Activated CD8-positive, alpha-beta memory T cell treated with anti-CD3 and anti-CD28 coated beads, Interleukin-2, amount 50 U/mL, for 1 hour (primary cell): ENCODE data around the gene RPS6KA3.
A peak's percentile ranks its signal among the peaks of the same experiment; 100 is the strongest.
"Not testable (repeated sequence)": the region's sequence is repeated elsewhere in the genome, so short reads cannot be mapped to it uniquely, and the experiment has no call there.

Experiments
- DNase-seq: peaks from one replicate; pipeline ENCODE4 v3.0.0-alpha.2; 2020; ENCODE audit errors: extremely low read depth

The RPS6KA3 gene

GRCh38 chrX:20143561-20143960 is 123.1 kb downstream of the RPS6KA3 start:
- DNase-seq: no peak

GRCh38 chrX:20143111-20143510 is 123.6 kb downstream of the RPS6KA3 start:
- no peak for DNase-seq

GRCh38 chrX:20141281-20142220 is 125.2 kb downstream of the RPS6KA3 start, which contains the start of gene EIF1AX:
Gene EIF1AX, minus strand, starts transcription at chrX:20141838. Its CDS starts 198 bp downstream, at chrX:20141640.
- DNase-seq: peak; percentile 97

- no peak for DNase-seq
Measured at GRCh38 chrX:20140420-20140819, 126.3 kb downstream of the RPS6KA3 start.

- no peak for DNase-seq
Measured at GRCh38 chrX:20139966-20140365, 126.7 kb downstream of the RPS6KA3 start.

- no peak for DNase-seq
Measured at GRCh38 chrX:20135944-20136343, 130.8 kb downstream of the RPS6KA3 start.

GRCh38 chrX:20132666-20133065 is 134.0 kb downstream of the RPS6KA3 start:
- no peak for DNase-seq

DNA sequence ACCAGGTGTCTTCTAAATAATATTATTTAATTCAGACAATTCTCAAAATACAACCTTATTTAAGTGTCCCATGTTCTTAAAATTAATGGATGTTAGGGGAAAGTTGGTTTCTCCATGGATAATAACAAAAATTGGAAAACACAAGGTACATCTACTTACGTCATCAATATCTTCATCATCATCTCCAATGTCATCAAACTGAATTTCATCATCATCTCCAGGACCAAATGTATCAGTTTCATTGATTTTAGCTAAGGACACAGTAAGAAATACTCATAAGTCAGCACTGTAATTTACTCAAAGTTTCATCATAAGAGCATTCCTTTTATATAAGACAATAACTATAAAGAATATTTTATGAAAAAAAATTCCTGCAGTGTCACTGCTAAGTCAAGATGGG is 136.4 kb downstream of the RPS6KA3 start:
- no peak for DNase-seq

GRCh38 chrX:20129547-20129946 is 137.2 kb downstream of the RPS6KA3 start:
- DNase-seq: no peak

DNA sequence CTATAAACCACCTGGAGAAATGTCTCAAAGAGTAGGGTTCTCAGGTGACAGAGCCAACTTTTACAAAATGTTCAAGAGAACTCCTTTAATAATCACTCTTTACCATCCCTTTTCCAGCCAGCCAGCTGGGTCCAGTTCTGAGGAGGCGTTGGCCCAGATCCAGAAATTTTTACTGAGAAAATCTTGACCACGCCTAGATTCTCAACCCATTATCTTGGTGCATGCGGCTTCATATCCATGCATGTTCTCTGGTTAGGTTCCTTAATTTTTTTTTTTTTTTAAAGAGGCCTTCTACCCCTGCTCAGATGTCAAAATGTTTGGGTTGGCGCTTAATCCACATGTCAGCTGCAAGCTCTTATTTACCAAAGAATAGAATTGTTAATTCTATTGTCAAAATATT is 138.0 kb downstream of the RPS6KA3 start:
- no peak for DNase-seq

- DNase-seq: not testable (repeated sequence)
Measured at GRCh38 chrX:20127440-20127839, 139.3 kb downstream of the RPS6KA3 start.

- DNase-seq: not testable (repeated sequence)
Measured at GRCh38 chrX:20126833-20127232, 139.9 kb downstream of the RPS6KA3 start.

DNA sequence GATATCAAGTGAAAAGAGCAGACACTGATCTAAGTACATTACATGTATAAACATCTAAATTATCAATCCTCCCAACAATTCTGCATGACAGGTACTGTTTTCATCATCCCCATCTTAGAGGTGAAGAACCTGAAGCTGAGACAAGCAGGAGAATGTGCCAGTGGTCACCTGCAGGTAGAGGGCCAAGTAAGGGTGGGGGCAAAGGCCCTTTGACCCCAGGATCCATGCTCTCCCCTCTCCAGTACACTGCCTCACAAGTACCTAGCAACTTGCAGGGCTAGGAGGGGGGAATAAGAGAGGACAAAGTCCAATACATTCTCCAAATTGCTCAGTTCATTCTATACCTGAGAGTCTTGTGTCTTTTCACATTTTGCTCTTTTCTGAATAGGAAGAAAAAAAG is 141.7 kb downstream of the RPS6KA3 start:
- no peak for DNase-seq

DNA sequence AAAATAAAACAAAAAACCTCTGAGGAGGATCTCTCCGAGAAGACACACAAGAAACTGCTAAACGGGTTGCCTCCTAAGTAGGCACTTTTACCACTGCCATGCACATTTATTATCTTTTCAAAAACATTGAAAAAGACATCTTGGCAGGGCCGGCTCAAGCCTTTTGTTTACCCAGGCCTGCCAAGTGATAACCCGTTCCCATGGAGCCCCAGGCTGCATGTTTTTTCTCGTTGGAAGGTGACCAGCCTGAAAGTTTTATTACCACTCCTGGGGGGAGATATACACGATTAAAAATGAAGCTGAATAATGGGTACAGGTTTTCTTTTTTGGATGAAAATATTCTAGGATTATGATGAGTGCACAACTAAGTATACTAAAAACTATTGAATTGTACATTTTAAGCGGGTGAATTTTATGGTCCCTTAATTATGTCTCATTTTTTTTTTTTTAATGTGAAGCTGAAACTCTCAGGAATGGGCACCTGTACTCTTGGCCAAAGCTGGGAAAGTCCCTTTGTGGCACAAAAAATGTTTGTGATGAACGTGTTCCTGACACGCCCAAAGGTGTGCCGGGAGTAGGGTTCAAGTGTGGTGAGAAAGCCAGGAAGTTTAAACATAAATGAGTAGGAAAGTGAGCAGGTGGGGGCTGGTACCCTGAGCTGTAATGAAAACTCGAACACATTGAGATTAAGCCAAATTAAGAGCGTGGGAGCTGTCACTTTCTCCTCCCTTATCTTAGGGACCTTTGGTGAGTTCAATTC is 148.5 kb downstream of the RPS6KA3 start:
- DNase-seq: no peak

DNA sequence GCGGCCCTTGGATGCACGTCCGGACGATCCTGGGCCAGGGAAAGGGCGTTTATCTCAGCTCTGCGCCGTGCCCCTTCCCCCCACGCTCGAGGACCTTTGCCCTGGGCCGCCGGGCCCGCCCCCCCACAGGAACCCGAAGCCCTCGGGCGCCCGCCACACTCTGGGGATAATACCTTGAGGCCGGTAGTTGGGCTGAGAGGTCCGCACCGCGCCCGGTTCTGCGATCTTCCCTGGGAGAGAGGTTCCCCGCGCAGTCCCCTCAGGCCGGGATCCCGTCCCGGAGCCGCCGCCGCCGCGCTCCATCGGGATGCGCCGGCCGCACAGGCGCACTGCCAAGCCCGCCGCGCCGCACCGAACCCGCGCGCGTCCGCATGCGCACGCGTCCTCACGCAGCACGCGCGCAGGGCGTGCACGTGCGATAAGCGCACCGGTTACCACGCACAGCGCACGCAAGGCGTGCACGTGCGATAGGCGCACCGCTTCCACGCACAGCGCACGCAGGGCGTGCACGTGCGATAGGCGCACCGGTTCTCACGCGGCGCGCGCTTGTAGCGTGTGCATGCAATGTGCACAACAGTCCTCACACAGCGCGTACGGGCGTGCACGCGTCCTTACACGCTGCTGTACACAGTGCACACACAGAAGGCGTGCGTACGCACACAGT is 150.0 kb downstream of the RPS6KA3 start, which contains the start of gene MAP7D2:
Gene MAP7D2 (minus strand): TSS at position 331 of the 664 bp plus-strand sequence. CDS start 28 bp downstream, at position 303.
- DNase-seq: no peak

DNA sequence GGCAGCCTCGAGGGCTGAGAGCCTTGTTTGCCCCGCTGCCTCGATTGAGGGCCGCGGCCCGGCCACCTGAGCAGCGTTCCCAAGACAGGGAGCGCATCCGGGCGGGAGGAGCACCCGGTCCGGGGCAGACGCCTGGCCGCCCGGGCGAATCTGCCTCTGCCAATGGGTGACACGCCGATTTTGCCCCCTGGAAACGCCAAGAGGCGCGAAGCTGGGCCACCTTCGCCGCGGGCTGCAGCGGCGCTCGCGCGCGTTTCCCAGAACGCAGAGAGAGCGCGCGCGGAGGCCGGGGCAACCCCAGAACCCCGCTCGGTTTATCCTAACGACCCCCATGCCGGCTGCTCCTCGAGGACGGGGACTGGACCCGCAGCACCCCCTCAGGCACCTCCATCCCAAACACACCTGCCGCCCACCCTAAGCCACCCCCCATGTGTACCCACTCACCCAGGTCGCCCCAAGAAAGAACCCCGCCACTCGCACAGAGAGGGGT is 150.6 kb downstream of the RPS6KA3 start:
- no peak for DNase-seq

- DNase-seq: no peak
Measured at GRCh38 chrX:20112022-20112774, 154.5 kb downstream of the RPS6KA3 start.

DNA sequence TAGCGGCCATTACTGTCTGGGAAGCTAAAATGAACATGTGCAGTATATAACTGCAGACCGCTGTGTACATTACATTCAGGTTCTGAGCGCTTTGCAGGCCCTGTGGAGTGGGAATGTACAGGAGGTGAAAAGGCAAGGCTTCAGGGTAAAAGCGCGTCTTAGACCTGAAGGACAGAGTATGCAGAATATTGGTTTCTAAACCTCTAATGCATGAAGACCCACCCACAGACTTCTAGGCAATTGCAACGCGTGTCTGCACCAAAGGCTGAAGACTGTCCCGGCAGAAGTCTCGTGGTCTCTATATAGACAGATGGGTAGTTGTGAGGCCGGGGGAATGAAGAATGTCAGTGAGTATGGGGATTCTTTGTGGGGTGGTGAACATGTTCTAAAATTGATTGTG is 155.4 kb downstream of the RPS6KA3 start:
- no peak for DNase-seq

DNA sequence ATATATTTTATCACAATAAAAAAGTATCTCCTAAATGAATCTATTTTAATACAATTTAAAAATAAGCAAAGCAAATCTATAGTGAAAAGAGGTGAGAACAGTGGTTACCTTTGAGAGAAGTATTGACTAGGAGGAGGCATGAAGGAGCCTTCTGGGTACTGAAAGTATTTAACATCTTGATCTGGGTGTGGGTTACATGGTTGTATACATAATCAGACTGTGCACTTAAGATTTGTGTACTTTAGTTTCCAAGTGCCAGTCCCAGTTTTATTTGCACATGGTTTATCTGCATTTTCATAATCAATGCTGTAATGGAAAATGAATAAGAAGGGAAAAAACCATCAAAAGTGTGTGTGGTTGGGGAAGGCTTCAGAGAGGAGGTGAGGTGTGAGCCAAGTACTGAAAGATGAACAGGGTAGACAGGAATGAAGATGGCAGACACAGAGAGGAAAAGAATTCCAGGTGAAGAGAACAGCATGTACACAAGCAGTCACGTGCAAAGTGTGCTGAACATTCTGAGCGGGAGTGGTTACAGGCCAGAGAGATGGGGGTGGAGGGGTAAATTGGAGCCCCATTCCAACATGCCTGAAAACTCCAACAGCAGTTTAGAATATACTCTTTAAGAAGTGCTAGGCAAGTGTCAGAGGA is 164.7 kb downstream of the RPS6KA3 start:
- DNase-seq: no peak
